DMS153 treated with DMSO at 0.1 percent for 48 hours (cell line): Measurements from ENCODE around the gene GRK3.

Source experiments
- DNase-seq: peaks from one replicate; lab custom pipeline; 2025; ENCODE audit not compliant: unreplicated experiment; lab: John Stamatoyannopoulos, UW

GRK3 gene

DNA sequence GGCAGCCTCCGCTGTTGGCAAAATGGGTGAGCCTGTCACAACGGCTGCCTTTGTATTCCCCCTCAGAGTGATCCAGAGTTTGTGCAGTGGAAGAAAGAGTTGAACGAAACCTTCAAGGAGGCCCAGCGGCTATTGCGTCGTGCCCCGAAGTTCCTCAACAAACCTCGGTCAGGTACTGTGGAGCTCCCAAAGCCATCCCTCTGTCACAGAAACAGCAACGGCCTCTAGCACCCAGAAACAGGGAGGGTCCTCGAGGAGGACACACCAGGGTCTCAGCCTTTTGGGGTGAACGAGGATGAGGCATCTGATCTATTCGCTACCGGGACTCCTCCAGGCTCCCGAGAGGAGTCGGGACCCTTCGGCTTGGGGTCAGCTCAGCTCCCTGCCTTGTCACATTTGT is 157.7 kb downstream of the GRK3 start:
- no peak for DNase-seq

GRCh38 chr22:25722626-25723025 is 158.2 kb downstream of the GRK3 start:
- no peak for DNase-seq

- DNase-seq: no peak
These were observed 161.8 kb downstream of the GRK3 start for GRCh38 chr22:25726241-25726640.

DNA sequence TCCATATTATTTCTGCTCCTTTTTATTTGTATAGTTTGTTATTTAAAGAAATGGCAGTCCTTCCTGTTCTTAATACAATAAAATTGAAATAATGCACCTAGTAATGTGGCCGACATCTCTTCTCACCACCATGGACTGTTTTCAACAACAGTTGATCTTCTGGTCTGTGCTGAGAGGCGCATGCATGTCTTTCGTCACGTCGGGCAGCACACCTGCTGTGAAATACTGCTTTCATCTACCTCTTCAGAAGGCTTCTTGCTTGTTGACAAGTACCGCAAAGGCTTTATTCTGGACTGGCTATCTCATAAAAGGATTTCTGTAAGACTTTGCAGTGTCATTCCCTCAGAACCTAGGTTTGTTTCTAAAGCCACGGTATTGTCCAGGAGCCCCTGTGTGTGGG is 163.6 kb downstream of the GRK3 start:
- no peak for DNase-seq

- no peak for DNase-seq
These were observed 164.8 kb downstream of the GRK3 start for GRCh38 chr22:25729016-25729995.

DNA sequence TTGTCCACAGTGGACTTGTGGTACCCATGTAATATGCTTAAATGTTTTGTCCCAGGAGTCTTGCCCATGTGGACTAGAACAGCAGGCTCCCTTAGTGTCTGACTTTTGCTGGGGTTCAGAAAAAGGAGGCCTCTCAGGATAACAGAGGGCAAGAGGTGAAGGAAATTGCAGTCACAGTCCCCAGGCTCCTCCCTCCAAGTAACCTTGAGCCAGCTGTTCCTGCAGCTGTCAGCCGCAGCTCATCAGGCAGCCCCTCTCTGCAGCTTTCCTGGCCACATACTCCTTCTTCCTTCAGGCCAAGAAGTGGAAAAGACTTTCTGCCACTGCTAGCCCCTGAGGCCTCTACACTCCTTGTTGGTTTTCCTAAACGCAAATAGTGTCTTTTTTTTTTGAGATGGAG is 171.2 kb downstream of the GRK3 start:
- DNase-seq: no peak

DNA sequence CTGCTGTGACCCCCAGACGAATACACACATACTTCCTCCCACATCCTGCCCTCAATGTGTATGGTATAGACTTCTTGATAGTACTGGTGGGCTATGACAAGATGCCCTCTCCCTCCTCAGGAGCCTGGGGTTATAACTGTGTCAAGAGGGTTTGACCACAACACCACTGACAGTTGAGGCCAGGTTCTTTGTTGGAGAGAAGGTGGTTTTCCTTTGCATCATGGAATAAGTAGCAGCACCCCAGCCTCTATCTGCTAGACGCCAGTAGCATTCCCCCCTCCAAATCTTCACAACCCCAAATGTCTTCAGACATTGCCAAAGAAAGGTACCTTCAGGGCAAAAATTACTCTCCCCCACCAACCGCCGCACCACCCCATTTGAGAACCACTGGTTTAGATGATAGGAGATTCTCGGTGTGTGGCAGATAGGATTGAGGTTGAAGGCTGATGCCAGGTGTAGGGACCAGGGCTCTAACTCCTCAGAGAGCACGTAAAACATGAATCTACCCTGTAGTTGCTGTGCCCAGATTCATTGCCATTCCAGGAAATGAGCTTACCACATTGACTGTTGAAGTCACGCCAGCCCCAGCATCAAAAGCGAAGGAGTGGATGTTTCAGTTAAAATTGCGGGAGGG is 172.0 kb downstream of the GRK3 start:
- DNase-seq: no peak

- no peak for DNase-seq
These were observed 175.3 kb downstream of the GRK3 start for GRCh38 chr22:25739659-25740344.

- no peak for DNase-seq
These were observed 177.5 kb downstream of the GRK3 start, which contains the start of gene MYO18B for GRCh38 chr22:25741692-25742626. TSS of gene MYO18B (plus strand) at chr22:25742188. CDS start at chr22:25761093, 18,905 bp downstream.

- no peak for DNase-seq
These were observed 178.6 kb downstream of the GRK3 start for GRCh38 chr22:25742918-25743708.

DNA sequence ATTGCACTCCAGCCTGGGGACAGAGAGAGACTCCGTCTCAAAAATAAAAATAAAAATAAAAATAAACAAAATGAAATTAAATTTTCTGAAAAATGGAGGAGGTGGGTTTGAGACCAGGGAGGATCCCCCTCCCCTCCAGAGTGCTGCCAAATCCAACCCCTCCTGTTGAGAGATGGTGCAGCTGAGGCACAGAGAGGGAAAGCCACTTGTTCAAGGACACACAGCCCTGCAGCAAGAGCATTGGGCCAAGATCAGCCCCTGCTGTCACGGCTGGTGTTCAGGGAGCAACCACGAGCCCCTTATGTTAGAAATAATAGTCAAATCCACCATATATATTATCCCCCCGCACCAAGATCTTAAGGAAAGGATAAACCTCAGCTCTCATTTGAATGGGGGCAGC is 180.2 kb downstream of the GRK3 start:
- no peak for DNase-seq

DNA sequence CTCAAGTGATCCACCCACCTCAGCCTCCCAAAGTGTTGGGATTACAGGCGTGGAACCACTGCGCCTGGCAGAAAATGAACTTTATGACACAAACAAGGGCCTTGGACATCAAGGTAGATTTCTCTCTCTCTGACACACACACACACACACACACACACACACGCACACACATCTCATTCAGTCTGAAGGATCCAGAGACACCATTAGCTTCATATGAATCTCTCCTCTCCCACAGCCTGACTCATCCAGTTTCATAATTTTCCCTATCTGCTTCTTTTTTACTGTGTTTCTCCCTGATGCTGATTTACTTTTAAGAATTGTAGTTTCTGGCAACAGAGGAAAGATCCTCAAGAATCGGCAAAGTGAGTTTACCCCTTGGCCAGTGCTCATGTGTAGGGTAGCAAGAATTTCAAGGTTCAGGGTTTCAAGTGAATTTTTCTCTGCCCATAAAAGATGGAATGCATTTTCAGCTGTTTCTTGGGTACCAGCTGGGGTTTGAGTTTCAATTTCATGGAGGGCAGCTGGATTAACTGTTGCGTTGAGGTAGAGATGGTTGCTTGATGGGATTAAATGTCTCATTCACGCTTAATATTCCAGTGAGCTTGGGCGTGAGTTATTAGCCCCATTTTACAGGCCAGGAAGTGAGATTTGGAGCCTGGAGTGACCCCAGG is 181.0 kb downstream of the GRK3 start:
- no peak for DNase-seq

- DNase-seq: no peak
These were observed 181.5 kb downstream of the GRK3 start for GRCh38 chr22:25746012-25746373.

- DNase-seq: no peak
These were observed 182.9 kb downstream of the GRK3 start for GRCh38 chr22:25747245-25747944.

DNA sequence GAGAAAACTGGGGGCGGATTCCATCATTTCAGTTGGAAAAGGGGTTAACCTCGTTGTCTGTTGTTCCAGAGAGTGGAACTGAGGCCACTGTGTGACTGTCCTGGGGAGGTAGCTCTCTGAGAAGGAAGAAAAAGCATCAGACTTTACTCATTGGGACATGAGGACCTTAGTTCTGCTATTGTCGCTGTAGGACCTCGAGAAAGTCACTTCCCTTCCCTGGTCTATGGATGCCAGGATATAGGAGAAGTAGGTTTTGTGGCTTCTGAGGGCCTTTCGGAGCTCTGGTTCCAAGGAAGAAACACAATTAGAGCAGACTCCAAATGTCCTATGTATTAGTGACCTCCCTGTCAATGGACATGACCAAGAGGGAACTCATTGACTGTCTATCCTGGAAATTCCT is 183.7 kb downstream of the GRK3 start:
- DNase-seq: no peak

- DNase-seq: no peak
These were observed 184.2 kb downstream of the GRK3 start for GRCh38 chr22:25748704-25749103.

GRCh38 chr22:25749420-25750169 is 185.1 kb downstream of the GRK3 start:
- DNase-seq: no peak

GRCh38 chr22:25750569-25751173 is 186.2 kb downstream of the GRK3 start:
- no peak for DNase-seq
